Measurements from ENCODE around the gene PUSL1. TPM values are rescaled to one million over a fixed set of nuclear protein-coding genes. Genes with fewer than 3 reads are reported as not detected.

Gene PUSL1
- total RNA-seq, 2 experiments from 2014 or later, result 17.0 to 17.6 TPM

DNA sequence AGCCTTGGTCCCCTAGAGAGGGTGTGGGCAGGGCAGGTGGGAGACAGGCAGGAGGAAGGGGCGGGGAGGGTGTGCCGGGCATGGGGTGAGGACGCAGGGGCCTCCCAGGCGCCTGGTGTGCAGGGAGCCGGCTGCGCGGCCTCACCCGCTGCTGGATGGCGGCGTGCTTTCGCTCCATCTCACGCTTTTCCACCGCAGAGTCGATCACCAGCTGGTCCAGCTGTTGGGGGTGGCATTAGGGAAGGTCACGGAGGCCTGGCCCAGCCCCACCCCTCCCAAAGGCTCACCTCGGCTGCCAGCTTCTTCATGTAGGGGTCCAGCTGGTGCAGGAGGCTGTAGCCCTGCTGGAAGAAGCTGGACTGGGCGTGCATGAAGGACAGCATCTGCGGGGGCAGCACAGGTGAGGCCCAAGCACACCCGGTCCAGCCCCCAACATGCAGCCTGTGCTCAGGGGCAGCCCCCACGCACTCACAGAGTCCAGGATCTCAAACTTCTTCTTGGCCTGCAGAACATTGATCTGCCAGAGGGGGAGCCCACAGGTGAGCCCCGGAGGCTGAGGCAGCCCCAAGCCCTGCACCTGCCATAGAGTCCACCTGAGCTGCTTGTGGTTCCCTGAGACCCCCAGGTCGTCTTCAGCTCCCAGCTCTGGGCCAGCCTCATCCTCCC is 8.6 kb upstream of the PUSL1 start:
- CTCF ChIA-PET, result interaction anchor here (0.6 to 1.5 kb wide), 3 partner anchors 18 to 25 kb away, joined by 3 to 5 read pairs (median 4); no protein-coding TSS in a partner anchor
- no peaks in the 10 kb centered on the region for H3K27me3 Mint-ChIP-seq (ENCODE audit: low read depth)
- H3K4me1 Mint-ChIP-seq (ENCODE audit: low read depth), result peaks cover 2% of the 10 kb centered on the region
- no peak for DNase-seq
- no peak overlapping the region for H3K4me3 Mint-ChIP-seq
- intact Hi-C loops (cut with micrococcal nuclease), result no loop called here
- H3K9me3 Mint-ChIP-seq, result no peaks in the 10 kb centered on the region
- H3K36me3 Mint-ChIP-seq (ENCODE audit: low read depth), result no peaks in the 10 kb centered on the region
- no peak overlapping the region for H3K27ac Mint-ChIP-seq

DNA sequence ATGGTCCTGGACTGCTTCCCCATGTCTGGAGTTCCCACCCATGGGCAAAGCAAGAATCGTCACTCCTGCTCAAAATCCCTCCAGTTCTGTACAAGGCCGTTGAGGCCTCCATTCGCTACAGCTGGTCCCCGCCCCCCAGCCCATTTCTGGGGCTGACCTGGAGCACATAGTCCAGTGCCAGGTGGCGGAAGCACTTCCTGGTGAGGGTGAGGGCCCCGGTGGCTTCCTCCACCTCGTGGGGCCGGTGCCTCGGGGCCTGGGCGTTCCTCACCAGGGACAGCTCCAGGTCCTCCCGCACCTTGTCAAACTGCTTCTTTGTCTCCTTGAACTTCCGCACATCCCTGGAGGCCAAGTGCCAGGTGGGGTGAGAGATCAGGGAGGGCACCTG is 8.1 kb upstream of the PUSL1 start:
- intact Hi-C loops (cut with micrococcal nuclease), result no loop called here
- H3K9me3 Mint-ChIP-seq, result no peaks in the 10 kb centered on the region
- H3K4me1 Mint-ChIP-seq (ENCODE audit: low read depth), result peaks cover 4% of the 10 kb centered on the region
- CTCF ChIA-PET, result interaction anchor here (0.6 to 1.5 kb wide), 3 partner anchors 19 to 25 kb away, joined by 3 to 5 read pairs (median 4); no protein-coding TSS in a partner anchor
- no peaks in the 10 kb centered on the region for H3K36me3 Mint-ChIP-seq (ENCODE audit: low read depth)
- no peak for DNase-seq
- no peak overlapping the region for H3K4me3 Mint-ChIP-seq
- H3K27ac Mint-ChIP-seq, result no peak overlapping the region
- no peaks in the 10 kb centered on the region for H3K27me3 Mint-ChIP-seq (ENCODE audit: low read depth)

DNA sequence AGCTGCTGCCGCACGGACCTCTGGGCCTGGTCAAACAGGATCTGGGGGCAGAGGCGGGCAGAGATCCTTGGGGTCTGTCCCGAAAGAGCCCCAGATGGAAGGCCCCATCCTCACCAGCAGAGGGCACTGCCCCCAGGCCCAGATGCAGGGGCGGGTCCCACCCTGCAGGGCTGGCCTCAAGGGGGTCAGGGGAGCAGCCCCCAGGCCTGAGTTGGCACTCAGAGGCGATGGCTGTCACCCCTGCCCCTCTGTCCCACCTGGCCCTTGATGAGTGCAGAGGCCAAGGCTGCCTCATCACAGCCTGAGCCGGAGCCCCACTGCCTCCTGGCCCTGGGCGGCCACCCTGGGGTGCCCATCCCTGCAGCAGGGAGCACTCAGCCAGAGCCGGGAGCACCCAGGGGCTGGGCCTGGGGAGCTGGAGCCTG is 6.4 kb upstream of the PUSL1 start:
- CTCF ChIA-PET, result no interaction called here
- Mint-ChIP-seq H3K4me3 (no peak overlapping the region), H3K9me3 (no peaks in the 10 kb centered on the region), H3K27me3 (ENCODE audit: low read depth) (no peaks in the 10 kb centered on the region), H3K36me3 (ENCODE audit: low read depth) (no peaks in the 10 kb centered on the region), H3K27ac (no peak overlapping the region), H3K4me1 (ENCODE audit: low read depth) (peaks cover 19% of the 10 kb centered on the region)
- intact Hi-C loops (cut with micrococcal nuclease), result no loop called here
- DNase-seq, result no peak

- H3K4me3 Mint-ChIP-seq, result no peak overlapping the region
- CTCF ChIA-PET, result no interaction called here
- H3K27ac Mint-ChIP-seq, result no peak overlapping the region
- H3K36me3 Mint-ChIP-seq (ENCODE audit: low read depth), result no peaks in the 10 kb centered on the region
- H3K4me1 Mint-ChIP-seq (ENCODE audit: low read depth), result peaks cover 21% of the 10 kb centered on the region
- intact Hi-C loops (cut with micrococcal nuclease), result no loop called here
- H3K27me3 Mint-ChIP-seq (ENCODE audit: low read depth), result no peaks in the 10 kb centered on the region
- DNase-seq, result no peak
- H3K9me3 Mint-ChIP-seq, result no peaks in the 10 kb centered on the region
These were observed 5.4 kb upstream of the PUSL1 start for GRCh38 chr1:1302951-1303509.

DNA sequence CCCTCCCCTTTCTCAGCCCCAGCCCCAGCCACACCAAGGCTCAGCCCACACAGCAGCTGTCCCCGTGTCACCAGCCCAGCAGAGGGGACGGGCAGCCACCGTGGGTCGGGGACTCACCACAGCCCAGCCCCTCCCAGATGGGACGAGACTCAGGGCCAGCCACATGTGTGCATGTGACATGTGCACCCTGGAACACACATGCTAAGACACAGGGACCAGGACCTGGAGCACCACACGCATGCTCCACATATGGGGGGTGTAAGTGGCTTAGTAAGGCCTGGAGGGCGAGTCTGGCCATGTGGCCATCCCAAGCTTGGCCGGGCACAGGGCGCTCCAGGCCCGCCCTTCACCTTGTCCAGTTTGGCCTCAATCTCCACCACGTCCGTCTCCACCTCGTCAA is 4.7 kb upstream of the PUSL1 start:
- intact Hi-C loops (cut with micrococcal nuclease), result no loop called here
- H3K4me1 Mint-ChIP-seq (ENCODE audit: low read depth), result peaks cover 21% of the 10 kb centered on the region
- H3K4me3 Mint-ChIP-seq, result no peak overlapping the region
- no peaks in the 10 kb centered on the region for H3K27me3 Mint-ChIP-seq (ENCODE audit: low read depth)
- H3K27ac Mint-ChIP-seq, result no peak overlapping the region
- H3K9me3 Mint-ChIP-seq, result no peaks in the 10 kb centered on the region
- DNase-seq, result no peak
- no peaks in the 10 kb centered on the region for H3K36me3 Mint-ChIP-seq (ENCODE audit: low read depth)
- CTCF ChIA-PET, result no interaction called here

DNA sequence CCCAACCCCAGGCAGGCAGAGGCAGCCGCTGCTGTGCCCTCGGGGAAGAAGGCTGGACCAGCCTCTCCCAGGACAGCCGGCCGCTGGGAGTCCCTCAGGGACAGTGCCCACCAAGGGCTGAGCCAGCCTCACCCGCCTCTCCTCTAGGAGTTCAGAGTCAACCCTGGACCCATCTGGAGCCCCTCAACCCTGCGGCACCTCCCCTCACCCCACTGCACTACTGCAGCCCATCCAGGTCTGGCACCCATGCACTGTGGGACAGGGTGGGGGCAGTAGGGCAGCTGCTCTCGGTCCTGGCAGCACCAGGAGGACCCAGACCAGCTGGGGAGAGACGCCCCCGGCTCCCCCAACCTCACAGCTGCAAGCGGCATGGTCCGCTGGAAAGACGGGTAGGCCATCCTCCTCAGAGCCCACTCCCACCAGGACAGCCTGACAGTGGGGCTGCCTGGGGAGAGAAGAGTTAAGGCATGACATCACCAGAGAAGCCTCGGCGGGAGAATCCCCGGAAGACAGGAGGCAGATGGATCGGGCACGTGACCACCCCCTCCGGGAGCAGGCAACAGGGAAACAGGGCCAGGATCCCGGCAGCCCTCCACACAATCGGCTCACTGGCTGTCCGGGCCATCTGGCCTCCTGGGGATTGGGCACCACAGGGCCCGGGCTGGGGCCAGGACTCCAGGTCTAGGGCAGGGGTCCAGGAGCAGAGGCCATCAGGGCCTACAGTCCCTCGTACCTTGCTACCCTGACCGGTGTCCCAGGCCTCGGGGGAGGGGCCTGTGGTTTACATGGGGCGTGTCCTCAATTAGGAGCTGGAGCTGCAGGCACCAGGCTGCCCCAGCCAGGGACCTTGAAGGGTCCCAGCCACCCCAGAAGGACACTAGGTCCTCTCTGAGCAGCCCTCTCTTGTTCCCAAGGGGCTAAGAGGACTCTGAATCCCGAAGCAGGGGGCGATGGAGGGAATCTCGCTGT is 3.8 kb upstream of the PUSL1 start:
- Mint-ChIP-seq H3K4me1 (ENCODE audit: low read depth) (peaks cover 21% of the 10 kb centered on the region), H3K9me3 (no peaks in the 10 kb centered on the region), H3K27me3 (ENCODE audit: low read depth) (no peaks in the 10 kb centered on the region), H3K36me3 (ENCODE audit: low read depth) (no peaks in the 10 kb centered on the region), H3K27ac (no peak overlapping the region), H3K4me3 (no peak overlapping the region)
- intact Hi-C loops (cut with micrococcal nuclease), result loop anchor here (1.0 to 5.0 kb wide), 2 partner anchors 68 to 203 kb away; no protein-coding TSS in a partner anchor
- CTCF ChIA-PET, result interaction anchor here (0.6 to 1.2 kb wide), 2 partner anchors 241 to 289 kb away, joined by 3 to 4 read pairs; no protein-coding TSS in a partner anchor
- DNase-seq, result no peak

- DNase-seq, result peak; percentile 69
- H3K4me1 Mint-ChIP-seq (ENCODE audit: low read depth), result peaks cover 21% of the 10 kb centered on the region
- intact Hi-C loops (cut with micrococcal nuclease), result loop anchor here (1.0 to 5.0 kb wide), 2 partner anchors 67 to 202 kb away; no protein-coding TSS in a partner anchor
- H3K9me3 Mint-ChIP-seq, result no peaks in the 10 kb centered on the region
- no peaks in the 10 kb centered on the region for H3K27me3 Mint-ChIP-seq (ENCODE audit: low read depth)
- CTCF ChIA-PET, result interaction anchor here (0.6 to 1.2 kb wide), 3 partner anchors 66 to 288 kb away, joined by 3 to 4 read pairs (median 3); no protein-coding TSS in a partner anchor
- H3K4me3 Mint-ChIP-seq, result peak overlapping the region; percentile 78
- peak overlapping the region; percentile 54 for H3K27ac Mint-ChIP-seq
- no peaks in the 10 kb centered on the region for H3K36me3 Mint-ChIP-seq (ENCODE audit: low read depth)
These were observed 2.9 kb upstream of the PUSL1 start for GRCh38 chr1:1305300-1306069.

- DNase-seq, result peak; percentile 49
- H3K4me1 Mint-ChIP-seq (ENCODE audit: low read depth), result peaks cover 23% of the 10 kb centered on the region
- no peaks in the 10 kb centered on the region for H3K9me3 Mint-ChIP-seq
- H3K27me3 Mint-ChIP-seq (ENCODE audit: low read depth), result no peaks in the 10 kb centered on the region
- H3K4me3 Mint-ChIP-seq, result peak overlapping the region; percentile 78
- intact Hi-C loops (cut with micrococcal nuclease), result loop anchor here (5.0 kb wide), 1 partner anchor 201 kb away; no protein-coding TSS in a partner anchor
- peak overlapping the region; percentile 54 for H3K27ac Mint-ChIP-seq
- CTCF ChIA-PET, result interaction anchor here (1.2 kb wide), 1 partner anchor 242 kb away, joined by 4 read pairs; no protein-coding TSS in a partner anchor
- H3K36me3 Mint-ChIP-seq (ENCODE audit: low read depth), result peaks cover 3% of the 10 kb centered on the region
These were observed 2.2 kb upstream of the PUSL1 start for GRCh38 chr1:1306070-1306660.

DNA sequence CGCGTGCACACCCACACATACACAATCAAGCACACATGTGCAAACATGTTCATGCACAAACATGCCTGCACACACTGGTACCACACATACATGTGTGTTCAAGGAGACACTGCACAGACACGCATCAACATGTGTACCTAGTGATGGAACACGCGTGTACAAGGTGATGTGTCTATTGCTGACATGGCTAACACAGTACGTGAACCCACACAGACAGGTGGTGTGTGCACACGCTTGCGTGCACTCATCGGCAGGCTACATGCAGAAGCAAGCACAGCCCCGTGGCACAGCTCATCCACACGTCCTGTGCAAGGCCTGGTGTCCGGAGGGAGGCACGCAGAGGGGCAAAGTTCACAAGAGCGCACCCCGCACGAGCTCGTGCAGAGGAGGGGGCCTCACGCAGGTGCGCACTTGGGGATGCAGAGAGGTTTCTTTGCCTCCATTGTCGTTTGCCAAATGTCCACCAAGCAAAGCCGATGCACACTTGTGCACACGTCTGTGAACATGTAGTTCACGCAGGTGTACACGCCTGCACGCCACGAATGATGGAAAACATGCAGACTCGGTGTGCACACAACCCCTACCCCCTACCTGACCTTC is 1.6 kb upstream of the PUSL1 start:
- CTCF ChIA-PET, result interaction anchor here (1.3 kb wide), 1 partner anchor 40 kb away, joined by 5 read pairs; no protein-coding TSS in a partner anchor
- intact Hi-C loops (cut with micrococcal nuclease), result loop anchor here (5.0 kb wide), 1 partner anchor 201 kb away; no protein-coding TSS in a partner anchor

DNA sequence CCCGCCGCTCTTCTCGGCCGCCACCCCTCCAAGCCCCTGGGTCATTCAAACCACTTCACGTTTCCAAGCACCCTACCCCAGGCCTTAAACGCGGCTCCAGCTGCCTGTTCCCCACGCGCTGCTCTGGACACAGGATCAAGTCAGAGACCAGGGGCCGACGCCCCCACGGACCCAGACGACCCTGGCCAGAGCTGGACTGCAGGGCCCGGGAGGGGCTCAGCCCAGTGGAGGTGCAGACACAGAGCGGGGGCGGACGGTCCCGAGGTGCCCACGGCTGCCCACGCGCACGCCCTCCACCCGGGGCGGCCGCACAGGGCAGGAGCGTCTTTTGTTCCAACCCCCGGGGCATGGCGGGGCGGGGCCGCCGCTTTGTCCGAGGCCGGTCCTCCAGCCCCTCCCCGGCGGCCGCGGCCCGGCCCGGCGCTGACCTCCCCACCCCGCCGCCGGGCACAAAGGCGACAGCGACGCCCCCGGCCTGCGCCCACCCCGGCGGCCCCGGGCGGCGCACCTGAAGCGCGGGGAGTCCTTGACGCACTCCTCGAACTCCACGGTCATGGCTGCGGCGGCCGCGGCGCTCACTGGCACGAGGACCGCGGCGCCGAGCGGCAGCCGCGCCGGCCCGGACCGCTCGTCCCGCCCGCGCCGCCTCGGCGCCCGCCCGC is 1.0 kb upstream of the PUSL1 start:
- intact Hi-C loops (cut with micrococcal nuclease), result loop anchor here (5.0 kb wide), 1 partner anchor 200 kb away; no protein-coding TSS in a partner anchor
- Mint-ChIP-seq H3K36me3 (ENCODE audit: low read depth) (peaks cover 3% of the 10 kb centered on the region), H3K9me3 (no peaks in the 10 kb centered on the region), H3K4me1 (ENCODE audit: low read depth) (peaks cover 23% of the 10 kb centered on the region), H3K27ac (no peak overlapping the region), H3K27me3 (ENCODE audit: low read depth) (no peaks in the 10 kb centered on the region), H3K4me3 (peak overlapping the region; percentile 78)
- no peak for DNase-seq
- CTCF ChIA-PET, result interaction anchor here (1.3 kb wide), 1 partner anchor 39 kb away, joined by 5 read pairs; no protein-coding TSS in a partner anchor

More for the DNA sequence above, 1.6 kb upstream of the PUSL1 start:
- Mint-ChIP-seq H3K4me1 (ENCODE audit: low read depth) (peaks cover 23% of the 10 kb centered on the region), H3K27ac (no peak overlapping the region), H3K4me3 (peak overlapping the region; percentile 78), H3K9me3 (no peaks in the 10 kb centered on the region), H3K27me3 (ENCODE audit: low read depth) (no peaks in the 10 kb centered on the region), H3K36me3 (ENCODE audit: low read depth) (peaks cover 3% of the 10 kb centered on the region)
- DNase-seq, result no peak

Data from activated naive CD4-positive, alpha-beta T cell treated with anti-CD3 and anti-CD28 coated beads for 36 hours (primary cell).